ENCODE measurements around the gene C1QTNF7.

C1QTNF7 gene

DNA sequence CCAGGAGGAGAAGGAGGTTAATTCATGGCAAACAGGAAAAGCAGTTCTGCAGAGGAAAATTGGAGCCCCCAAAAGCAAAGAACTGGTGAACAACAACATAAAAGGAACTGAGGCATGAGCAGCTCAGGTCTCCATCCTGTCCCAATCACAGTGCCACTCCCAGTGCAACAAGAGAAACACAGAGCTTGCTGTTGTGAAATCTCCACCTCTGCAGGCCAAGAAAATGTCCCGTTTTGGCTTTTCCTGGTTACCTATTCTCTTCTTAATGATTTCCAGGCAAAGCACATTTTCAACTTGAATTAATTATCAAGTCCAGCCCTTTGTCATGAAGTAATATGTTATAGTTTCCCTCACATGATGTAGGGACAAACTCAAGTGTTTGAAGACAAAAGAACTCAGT lies 778 bp downstream of the C1QTNF7 start:
- Histone ChIP-seq H3K9ac (ENCODE audit: low read length in 5 of 5) (no peak overlapping the region), H3K4me3 (ENCODE audit: low read depth in 1 of 5, low read length in 5 of 5) (no peak overlapping the region), H3K27ac (ENCODE audit: low read depth, low read length) (peak overlapping the region; percentile 52), H3K36me3 (ENCODE audit: control insufficient read depth in 5 of 5, insufficient read depth in 5 of 5, low read length in 5 of 5) (no peaks in the 10 kb centered on the region), H3K27me3 (ENCODE audit: control insufficient read depth in 5 of 5, insufficient read depth in 4 of 5, low read length in 5 of 5) (no peaks in the 10 kb centered on the region), H3K9me3 (ENCODE audit: control insufficient read depth in 5 of 5, low read length in 5 of 5) (no peaks in the 10 kb centered on the region), H3K4me1 (ENCODE audit: control insufficient read depth in 5 of 5, insufficient read depth in 5 of 5, low read length in 5 of 5) (peaks cover 0 to 24% (median 18%) of the 10 kb centered on the region in 5 donors)

DNA sequence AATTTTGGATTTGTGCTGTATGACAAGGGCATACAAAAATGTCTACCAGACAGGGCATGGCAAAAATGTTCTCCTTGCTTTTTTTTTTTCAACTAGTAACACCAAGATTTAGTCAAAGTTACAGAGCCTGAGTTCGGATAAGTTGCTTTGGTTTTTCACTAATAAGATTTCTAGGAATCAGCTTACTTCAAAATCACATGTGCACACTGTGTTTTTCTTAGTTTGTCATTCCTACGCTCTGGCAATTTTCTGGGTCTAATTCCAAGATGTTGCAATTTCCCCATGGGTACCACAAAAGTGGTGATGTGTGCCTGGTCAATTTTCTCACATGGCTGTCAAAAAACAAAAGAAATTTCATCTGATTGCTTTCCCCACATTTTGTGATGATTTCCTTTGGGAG lies 6.3 kb downstream of the C1QTNF7 start:
- H3K27ac ChIP-seq (ENCODE audit: low read depth, low read length), result peak overlapping the region; percentile 52
- H3K36me3 ChIP-seq (ENCODE audit: control insufficient read depth in 5 of 5, insufficient read depth in 5 of 5, low read length in 5 of 5), result no peaks in the 10 kb centered on the region
- no peaks in the 10 kb centered on the region for H3K27me3 ChIP-seq (ENCODE audit: control insufficient read depth in 5 of 5, insufficient read depth in 4 of 5, low read length in 5 of 5)
- no peaks in the 10 kb centered on the region for H3K9me3 ChIP-seq (ENCODE audit: control insufficient read depth in 5 of 5, low read length in 5 of 5)
- peak overlapping the region in 2 of 5 donors; percentile 21 to 62 for H3K9ac ChIP-seq (ENCODE audit: low read length in 5 of 5)
- peaks cover 5 to 38% (median 28%) of the 10 kb centered on the region in 5 donors for H3K4me1 ChIP-seq (ENCODE audit: control insufficient read depth in 5 of 5, insufficient read depth in 5 of 5, low read length in 5 of 5)
- H3K4me3 ChIP-seq (ENCODE audit: low read depth in 1 of 5, low read length in 5 of 5), result no peak overlapping the region

DNA sequence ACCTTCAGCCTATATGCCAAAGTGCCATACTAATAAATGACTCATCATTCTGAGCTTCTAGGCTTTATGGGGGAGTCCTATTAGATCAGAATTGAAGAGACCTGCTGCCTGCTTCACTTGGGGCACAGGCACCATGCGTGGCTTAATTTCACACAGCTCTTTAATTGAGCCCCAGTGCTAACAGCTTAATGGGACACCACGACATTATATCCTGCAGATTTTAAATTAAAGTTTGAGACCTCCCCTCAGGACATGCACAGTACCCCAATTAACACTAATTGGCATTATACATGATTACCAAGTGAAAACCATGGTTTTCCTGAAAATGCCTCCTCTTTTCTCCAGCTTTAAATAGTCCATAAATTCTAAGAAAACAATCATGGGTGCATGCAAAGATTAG lies 6.8 kb downstream of the C1QTNF7 start:
- H3K4me1 ChIP-seq (ENCODE audit: control insufficient read depth in 5 of 5, insufficient read depth in 5 of 5, low read length in 5 of 5), result peaks cover 5 to 38% (median 28%) of the 10 kb centered on the region in 5 donors
- H3K27me3 ChIP-seq (ENCODE audit: control insufficient read depth in 5 of 5, insufficient read depth in 4 of 5, low read length in 5 of 5), result no peaks in the 10 kb centered on the region
- no peaks in the 10 kb centered on the region for H3K9me3 ChIP-seq (ENCODE audit: control insufficient read depth in 5 of 5, low read length in 5 of 5)
- no peaks in the 10 kb centered on the region for H3K36me3 ChIP-seq (ENCODE audit: control insufficient read depth in 5 of 5, insufficient read depth in 5 of 5, low read length in 5 of 5)
- no peak overlapping the region for H3K9ac ChIP-seq (ENCODE audit: low read length in 5 of 5)
- no peak overlapping the region for H3K27ac ChIP-seq (ENCODE audit: low read depth, low read length)
- no peak overlapping the region for H3K4me3 ChIP-seq (ENCODE audit: low read depth in 1 of 5, low read length in 5 of 5)

DNA sequence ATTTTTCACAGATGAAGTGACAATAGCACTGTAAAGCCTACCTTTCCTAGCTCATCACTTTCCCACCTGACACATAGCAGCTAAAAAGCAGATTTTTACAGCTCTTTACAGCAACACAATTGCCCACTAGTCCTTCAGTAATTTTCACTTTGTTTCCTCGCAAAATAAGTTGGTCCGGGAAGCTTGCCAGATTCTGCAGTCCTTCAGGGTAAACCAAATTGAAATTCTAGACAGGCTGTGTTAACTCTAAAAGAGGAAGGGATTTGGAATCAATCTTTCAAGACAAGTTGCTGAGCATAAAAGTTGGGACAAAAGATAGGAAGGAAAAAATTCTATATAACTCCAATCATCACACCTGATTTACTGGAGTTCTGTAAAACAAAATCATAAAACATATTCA lies 8.7 kb downstream of the C1QTNF7 start:
- Histone ChIP-seq H3K36me3 (ENCODE audit: control insufficient read depth in 5 of 5, insufficient read depth in 5 of 5, low read length in 5 of 5) (no peaks in the 10 kb centered on the region), H3K9me3 (ENCODE audit: control insufficient read depth in 5 of 5, low read length in 5 of 5) (no peaks in the 10 kb centered on the region), H3K27ac (ENCODE audit: low read depth, low read length) (no peak overlapping the region), H3K4me3 (ENCODE audit: low read depth in 1 of 5, low read length in 5 of 5) (no peak overlapping the region), H3K4me1 (ENCODE audit: control insufficient read depth in 5 of 5, insufficient read depth in 5 of 5, low read length in 5 of 5) (peaks cover 5 to 35% (median 28%) of the 10 kb centered on the region in 5 donors), H3K27me3 (ENCODE audit: control insufficient read depth in 5 of 5, insufficient read depth in 4 of 5, low read length in 5 of 5) (no peaks in the 10 kb centered on the region), H3K9ac (ENCODE audit: low read length in 5 of 5) (peak overlapping the region in 1 of 5 donors; percentile 19)

DNA sequence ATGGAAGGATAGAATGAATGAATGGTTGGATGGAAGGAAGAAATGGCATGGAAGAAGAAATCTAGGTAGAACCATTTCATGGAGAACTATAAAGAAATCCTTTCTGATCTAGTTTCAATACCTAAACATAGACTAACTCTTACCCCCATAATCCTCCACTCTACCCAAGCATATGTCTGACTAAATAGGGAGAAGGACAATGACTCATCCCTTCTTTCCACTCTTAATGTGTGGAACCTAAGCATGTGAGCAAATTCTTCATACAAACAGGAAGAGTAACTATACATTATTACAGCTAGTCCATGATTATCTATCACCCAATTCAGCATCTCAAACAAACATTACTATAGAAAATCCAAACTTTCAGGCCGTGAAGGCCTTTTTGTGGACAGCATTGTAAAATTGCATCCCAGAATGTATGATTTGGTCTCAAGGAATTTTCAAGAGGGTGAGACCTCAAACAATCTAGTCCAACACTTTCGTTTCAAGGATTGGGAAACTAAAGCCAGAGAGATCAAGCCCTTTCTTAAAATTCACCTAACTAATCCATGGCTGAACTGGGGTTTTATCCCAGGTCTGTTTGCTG lies 11.2 kb downstream of the C1QTNF7 start:
- no peaks in the 10 kb centered on the region for H3K27me3 ChIP-seq (ENCODE audit: control insufficient read depth in 5 of 5, insufficient read depth in 4 of 5, low read length in 5 of 5)
- H3K36me3 ChIP-seq (ENCODE audit: control insufficient read depth in 5 of 5, insufficient read depth in 5 of 5, low read length in 5 of 5), result peaks cover 0 to 3% (median 0%) of the 10 kb centered on the region in 5 donors
- H3K4me1 ChIP-seq (ENCODE audit: control insufficient read depth in 5 of 5, insufficient read depth in 5 of 5, low read length in 5 of 5), result peaks cover 5 to 28% (median 18%) of the 10 kb centered on the region in 5 donors
- H3K9ac ChIP-seq (ENCODE audit: low read length in 5 of 5), result no peak overlapping the region
- no peak overlapping the region for H3K4me3 ChIP-seq (ENCODE audit: low read depth in 1 of 5, low read length in 5 of 5)
- peaks cover 0 to 4% (median 0%) of the 10 kb centered on the region in 5 donors for H3K9me3 ChIP-seq (ENCODE audit: control insufficient read depth in 5 of 5, low read length in 5 of 5)
- H3K27ac ChIP-seq (ENCODE audit: low read depth, low read length), result no peak overlapping the region

DNA sequence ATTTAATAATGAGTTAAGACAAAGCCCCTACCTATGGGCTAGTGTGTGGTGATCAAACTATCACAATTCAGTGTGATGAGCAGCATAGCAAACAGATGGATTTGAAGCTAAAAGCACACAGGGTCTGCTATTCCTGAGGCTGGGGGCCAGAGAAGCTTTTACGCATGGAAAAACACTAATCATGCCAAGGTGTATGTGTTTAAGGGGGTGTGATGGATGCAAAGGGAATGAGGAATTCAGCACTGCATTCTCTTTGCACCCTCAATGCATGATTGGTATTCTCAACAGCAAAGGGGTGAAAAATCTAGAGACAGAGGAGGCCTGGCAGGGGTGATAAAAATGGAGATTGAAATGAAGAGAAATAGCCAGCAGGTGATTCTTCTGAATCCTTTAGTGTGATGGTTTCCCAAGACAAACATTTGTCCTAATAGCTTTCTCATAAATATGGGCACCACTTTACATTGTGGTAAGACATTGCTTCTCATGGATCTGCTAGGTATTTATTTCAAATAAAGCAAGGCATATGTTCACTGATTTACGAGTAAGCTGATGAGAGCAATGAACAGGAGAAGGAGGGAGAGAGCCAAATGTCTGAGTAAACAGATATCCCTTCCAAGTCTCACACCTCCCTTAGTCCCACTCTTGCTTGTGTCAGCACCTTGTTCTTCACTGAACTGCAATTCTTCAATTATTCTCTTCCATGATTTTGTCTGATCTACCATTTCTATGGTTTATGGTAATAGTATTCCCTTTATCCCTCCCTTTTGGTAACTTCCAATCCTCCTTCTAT lies 15.7 kb downstream of the C1QTNF7 start:
- Histone ChIP-seq H3K4me1 (ENCODE audit: control insufficient read depth in 5 of 5, insufficient read depth in 5 of 5, low read length in 5 of 5) (no peaks in the 10 kb centered on the region), H3K9ac (ENCODE audit: low read length in 5 of 5) (no peak overlapping the region), H3K27ac (ENCODE audit: low read depth, low read length) (no peak overlapping the region), H3K36me3 (ENCODE audit: control insufficient read depth in 5 of 5, insufficient read depth in 5 of 5, low read length in 5 of 5) (peaks cover 0 to 3% (median 0%) of the 10 kb centered on the region in 5 donors), H3K4me3 (ENCODE audit: low read depth in 1 of 5, low read length in 5 of 5) (no peak overlapping the region), H3K27me3 (ENCODE audit: control insufficient read depth in 5 of 5, insufficient read depth in 4 of 5, low read length in 5 of 5) (no peaks in the 10 kb centered on the region), H3K9me3 (ENCODE audit: control insufficient read depth in 5 of 5, low read length in 5 of 5) (peaks cover 0 to 4% (median 0%) of the 10 kb centered on the region in 5 donors)

DNA sequence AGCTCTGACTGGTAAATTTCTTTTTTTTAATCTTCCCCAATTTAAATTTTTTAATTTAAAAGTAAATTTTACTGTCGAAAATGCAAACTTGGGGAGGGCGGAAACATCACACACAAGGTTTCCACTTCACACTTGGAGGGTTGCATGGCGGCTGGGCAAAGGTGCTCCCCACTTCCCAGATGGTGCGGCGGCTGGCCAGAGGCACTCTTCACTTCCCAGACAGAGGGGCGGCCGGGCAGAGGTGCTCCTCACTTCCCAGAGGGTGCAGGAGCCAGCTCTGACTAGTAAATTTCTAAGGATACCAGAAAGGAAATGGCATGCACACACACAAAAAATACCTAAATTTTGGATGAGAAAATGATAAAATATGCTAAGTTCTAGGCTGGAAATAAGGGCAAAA lies 16.4 kb downstream of the C1QTNF7 start:
- no peaks in the 10 kb centered on the region for H3K27me3 ChIP-seq (ENCODE audit: control insufficient read depth in 5 of 5, insufficient read depth in 4 of 5, low read length in 5 of 5)
- no peak overlapping the region for H3K9ac ChIP-seq (ENCODE audit: low read length in 5 of 5)

DNA sequence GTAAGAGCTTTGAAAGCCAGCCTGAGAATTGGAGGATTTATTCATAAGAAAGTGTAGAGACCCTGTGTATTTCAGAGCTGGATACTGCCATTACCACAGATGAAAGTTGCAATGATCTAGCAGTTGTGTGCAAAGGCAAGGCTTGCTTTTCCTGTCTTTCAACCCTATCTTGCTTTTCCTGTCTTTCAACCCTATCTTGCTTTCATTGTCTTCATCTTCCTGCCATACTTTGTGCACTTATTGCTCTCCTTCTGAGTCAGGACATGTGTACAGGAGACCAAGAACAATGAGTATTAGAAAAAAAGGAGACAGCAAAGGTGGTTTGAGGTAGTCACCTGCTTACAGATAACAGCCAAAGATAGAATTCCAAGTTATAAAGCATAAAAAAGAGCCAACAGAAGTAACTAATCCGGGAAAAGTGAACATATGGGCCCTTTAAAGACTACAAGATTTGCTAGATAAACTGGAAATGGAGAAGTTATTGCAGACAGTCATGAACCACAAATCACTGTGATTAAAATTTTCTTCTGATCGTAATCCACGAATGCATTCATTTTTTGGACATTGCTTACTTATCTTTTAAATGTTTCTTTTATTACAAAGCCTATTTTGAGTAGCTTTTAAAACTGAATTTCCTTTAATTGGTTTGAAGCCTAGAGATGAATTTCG lies 17.2 kb downstream of the C1QTNF7 start:
- no peak overlapping the region for H3K9ac ChIP-seq (ENCODE audit: low read length in 5 of 5)
- peaks cover 0 to 3% (median 0%) of the 10 kb centered on the region in 5 donors for H3K36me3 ChIP-seq (ENCODE audit: control insufficient read depth in 5 of 5, insufficient read depth in 5 of 5, low read length in 5 of 5)
- H3K27me3 ChIP-seq (ENCODE audit: control insufficient read depth in 5 of 5, insufficient read depth in 4 of 5, low read length in 5 of 5), result no peaks in the 10 kb centered on the region
- H3K9me3 ChIP-seq (ENCODE audit: control insufficient read depth in 5 of 5, low read length in 5 of 5), result peaks cover 0 to 4% (median 0%) of the 10 kb centered on the region in 5 donors
- H3K4me3 ChIP-seq (ENCODE audit: low read depth in 1 of 5, low read length in 5 of 5), result no peak overlapping the region
- no peaks in the 10 kb centered on the region for H3K4me1 ChIP-seq (ENCODE audit: control insufficient read depth in 5 of 5, insufficient read depth in 5 of 5, low read length in 5 of 5)
- H3K27ac ChIP-seq (ENCODE audit: low read depth, low read length), result no peak overlapping the region

More for the DNA sequence above, 16.4 kb downstream of the C1QTNF7 start:
- Histone ChIP-seq H3K4me1 (ENCODE audit: control insufficient read depth in 5 of 5, insufficient read depth in 5 of 5, low read length in 5 of 5) (no peaks in the 10 kb centered on the region), H3K4me3 (ENCODE audit: low read depth in 1 of 5, low read length in 5 of 5) (no peak overlapping the region), H3K9me3 (ENCODE audit: control insufficient read depth in 5 of 5, low read length in 5 of 5) (peaks cover 0 to 4% (median 0%) of the 10 kb centered on the region in 5 donors), H3K27ac (ENCODE audit: low read depth, low read length) (no peak overlapping the region), H3K36me3 (ENCODE audit: control insufficient read depth in 5 of 5, insufficient read depth in 5 of 5, low read length in 5 of 5) (peaks cover 0 to 3% (median 0%) of the 10 kb centered on the region in 5 donors)

DNA sequence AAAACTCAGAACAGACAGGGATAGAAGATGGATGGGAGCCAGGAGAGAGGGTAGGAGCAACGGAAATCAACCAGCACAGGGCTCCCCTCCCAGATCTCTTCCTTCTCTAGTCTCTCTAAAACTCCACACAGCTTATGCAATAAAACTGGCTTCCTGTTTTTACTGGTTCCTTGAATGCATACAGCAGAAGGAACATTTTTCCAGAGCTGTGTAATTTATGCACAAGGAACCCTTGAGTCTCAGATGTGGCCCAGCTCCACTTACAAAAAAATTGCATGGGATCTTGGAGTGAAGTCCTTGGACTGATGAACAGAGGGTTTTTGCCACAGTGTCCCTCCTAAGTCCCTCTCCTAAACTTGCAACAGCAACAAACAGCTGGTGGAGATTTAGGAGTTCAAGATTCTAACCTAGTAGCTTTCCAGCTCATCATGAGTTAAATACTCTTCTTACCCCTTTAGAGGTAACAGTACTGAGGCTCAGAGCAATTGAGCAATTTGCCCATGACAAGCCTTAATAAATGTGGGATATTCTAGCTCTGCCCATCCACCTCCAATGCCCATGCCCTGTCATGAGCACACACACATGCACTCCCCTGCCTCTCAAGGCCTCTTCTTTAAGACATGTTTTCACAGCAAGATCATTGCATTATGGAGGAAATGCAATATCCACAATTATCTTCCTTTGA lies 23.5 kb downstream of the C1QTNF7 start:
- Histone ChIP-seq H3K4me3 (ENCODE audit: low read depth in 1 of 5, low read length in 5 of 5) (peak overlapping the region in 1 of 5 donors; percentile 9), H3K4me1 (ENCODE audit: control insufficient read depth in 5 of 5, insufficient read depth in 5 of 5, low read length in 5 of 5) (peaks cover 6 to 41% (median 35%) of the 10 kb centered on the region in 5 donors), H3K9me3 (ENCODE audit: control insufficient read depth in 5 of 5, low read length in 5 of 5) (no peaks in the 10 kb centered on the region), H3K27ac (ENCODE audit: low read depth, low read length) (peak overlapping the region; percentile 47), H3K36me3 (ENCODE audit: control insufficient read depth in 5 of 5, insufficient read depth in 5 of 5, low read length in 5 of 5) (no peaks in the 10 kb centered on the region), H3K27me3 (ENCODE audit: control insufficient read depth in 5 of 5, insufficient read depth in 4 of 5, low read length in 5 of 5) (no peaks in the 10 kb centered on the region), H3K9ac (ENCODE audit: low read length in 5 of 5) (no peak overlapping the region)
